Lung (tissue), 12 donors: ENCODE measurements around the gene CNTN6. TPM values are rescaled to one million over a fixed set of nuclear protein-coding genes. Genes with fewer than 3 reads are reported as not detected.

Experiments
- ATAC-seq: fragments of 200-7000 bp; cut with Tn5 transposase; one replicate; pipeline ENCODE4 v1.9.1; 2020; ENCODE audit warnings: moderate number of reproducible peaks; ENCODE audit not compliant: insufficient read depth, low FRiP score
- DNase-seq, 3 donors: peaks; one replicate each; pipeline ENCODE4 v3.0.0-alpha.2; 2013 to 2017
- H3K27ac ChIP-seq, 2 donors: one replicate each; pipeline ENCODE4 v1.5.1; 2013; ENCODE audit warnings: mild to moderate bottlenecking in 2 of 2, moderate library complexity in 2 of 2, control low read depth in 1 of 2, inconsistent platforms in 1 of 2, low read depth in 1 of 2, low read length in 1 of 2
- H3K27me3 ChIP-seq, 3 donors: one replicate each; pipeline ENCODE4 v1.5.1; 2013; ENCODE audit warnings: low read length in 2 of 3; ENCODE audit not compliant: control insufficient read depth in 3 of 3, insufficient read depth in 3 of 3
- H3K36me3 ChIP-seq, 4 donors: one replicate each; pipeline ENCODE4 v1.5.1; 2013; ENCODE audit warnings: low read length in 4 of 4, mild to moderate bottlenecking in 1 of 4, moderate library complexity in 1 of 4; ENCODE audit not compliant: control insufficient read depth in 4 of 4, insufficient read depth in 4 of 4
- H3K4me1 ChIP-seq, 5 donors: one replicate each; pipeline ENCODE4 v1.5.1; 2013; ENCODE audit warnings: low read length in 5 of 5, mild to moderate bottlenecking in 2 of 5, moderate library complexity in 1 of 5; ENCODE audit not compliant: control insufficient read depth in 5 of 5, insufficient read depth in 5 of 5
- H3K4me3 ChIP-seq: one replicate; pipeline ENCODE4 v1.5.1; 2013; ENCODE audit warnings: mild to moderate bottlenecking, control low read depth, moderate library complexity
- H3K9ac ChIP-seq, 2 donors: one replicate each; pipeline ENCODE4 v1.5.1; 2013; ENCODE audit warnings: low read length in 2 of 2, control low read depth in 1 of 2; ENCODE audit not compliant: insufficient read depth in 1 of 2
- H3K9me3 ChIP-seq, 4 donors: one replicate each; pipeline ENCODE4 v1.5.1; 2013; ENCODE audit warnings: low read length in 3 of 4, mild to moderate bottlenecking in 1 of 4, moderate library complexity in 1 of 4; ENCODE audit not compliant: control insufficient read depth in 4 of 4, insufficient read depth in 3 of 4
- WGBS, 2 donors: extraction: QIAGEN DNeasy Blood & Tissue Kit; methylation state at CpG; one replicate each; pipeline ENCODE4 v1.1.7; 2013; 5-methylcytosine and 5-hydroxymethylcytosine counted together
- polyA plus RNA-seq, 2 donors: library from polyadenylated mRNA; stranded (reverse); fragments of 200-250 nt; gene quantifications; one replicate each; pipeline ENCODE4 v1.2.1, GENCODE V29; 2013
- total RNA-seq, 2 donors: library from RNA; depleted of rRNA in 1 of 2; stranded (reverse); fragments of >200 nt in 1 of 2; gene quantifications; one replicate each; pipeline ENCODE4 v1.2.1, GENCODE V29; 2014 to 2021
- TF ChIP-seq, protein P1 (sequence below): IDR thresholded peaks from 2 replicates; pipeline ENCODE4 v1.5.1; 2012; ENCODE audit warnings: mild to moderate bottlenecking; ENCODE audit errors: control extremely low read depth, extremely low read depth
- donor health status: control.
- donor health status: control.
- donor health status: Bipolar disorder and iron deficiency.
- donor health status: healthy.
- donor health status: DM: yes; HTN: yes; CAD: no.

CNTN6 gene
- total and polyA plus RNA-seq, 4 donors: 3.1 to 22.7 (median 3.5) TPM

- no peak for ATAC-seq
- H3K27ac ChIP-seq: no peak overlapping the region
- TF ChIP-seq, protein P1, sequence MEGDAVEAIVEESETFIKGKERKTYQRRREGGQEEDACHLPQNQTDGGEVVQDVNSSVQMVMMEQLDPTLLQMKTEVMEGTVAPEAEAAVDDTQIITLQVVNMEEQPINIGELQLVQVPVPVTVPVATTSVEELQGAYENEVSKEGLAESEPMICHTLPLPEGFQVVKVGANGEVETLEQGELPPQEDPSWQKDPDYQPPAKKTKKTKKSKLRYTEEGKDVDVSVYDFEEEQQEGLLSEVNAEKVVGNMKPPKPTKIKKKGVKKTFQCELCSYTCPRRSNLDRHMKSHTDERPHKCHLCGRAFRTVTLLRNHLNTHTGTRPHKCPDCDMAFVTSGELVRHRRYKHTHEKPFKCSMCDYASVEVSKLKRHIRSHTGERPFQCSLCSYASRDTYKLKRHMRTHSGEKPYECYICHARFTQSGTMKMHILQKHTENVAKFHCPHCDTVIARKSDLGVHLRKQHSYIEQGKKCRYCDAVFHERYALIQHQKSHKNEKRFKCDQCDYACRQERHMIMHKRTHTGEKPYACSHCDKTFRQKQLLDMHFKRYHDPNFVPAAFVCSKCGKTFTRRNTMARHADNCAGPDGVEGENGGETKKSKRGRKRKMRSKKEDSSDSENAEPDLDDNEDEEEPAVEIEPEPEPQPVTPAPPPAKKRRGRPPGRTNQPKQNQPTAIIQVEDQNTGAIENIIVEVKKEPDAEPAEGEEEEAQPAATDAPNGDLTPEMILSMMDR: no peak
- H3K4me3 ChIP-seq: no peak overlapping the region
- WGBS, 2 donors: 51 to 75% methylated on average over 2 of the region's 2 CpGs
- no peaks in the 10 kb centered on the region for H3K9me3 ChIP-seq
- DNase-seq: no peak
- H3K36me3 ChIP-seq: no peaks in the 10 kb centered on the region
- no peak overlapping the region for H3K9ac ChIP-seq
- no peaks in the 10 kb centered on the region for H3K27me3 ChIP-seq
- H3K4me1 ChIP-seq: peaks cover 0 to 6% (median 1%) of the 10 kb centered on the region in 5 donors
Measured at GRCh38 chr3:1092061-1092460, 763 bp upstream of the CNTN6 start.

DNA sequence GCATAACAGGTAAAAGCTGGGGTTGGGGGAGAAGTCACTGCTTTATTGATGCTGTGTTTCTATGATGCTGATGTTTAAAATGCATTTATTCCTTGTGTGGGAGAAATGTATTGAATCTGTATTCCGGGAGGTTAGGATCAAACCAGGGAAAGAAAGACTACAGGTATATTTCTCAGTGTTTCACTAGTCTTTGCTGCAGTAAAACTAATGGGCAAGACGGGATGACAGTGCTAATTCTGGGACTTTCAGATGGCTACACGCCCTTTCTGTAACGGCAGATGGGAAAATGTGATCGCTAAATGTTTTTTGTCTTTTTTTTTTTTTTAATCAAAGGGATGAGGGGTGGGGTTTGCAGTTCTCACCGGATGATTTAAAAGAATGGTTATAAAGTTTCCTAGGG lies 393 bp downstream of the CNTN6 start:
- Histone ChIP-seq H3K4me1 (peaks cover 0 to 1% (median 0%) of the 10 kb centered on the region in 5 donors), H3K27ac (no peak overlapping the region), H3K9ac (no peak overlapping the region), H3K27me3 (no peaks in the 10 kb centered on the region), H3K36me3 (no peaks in the 10 kb centered on the region), H3K9me3 (no peaks in the 10 kb centered on the region), H3K4me3 (no peak overlapping the region)
- TF ChIP-seq, protein P1: no peak
- DNase-seq (no peak), ATAC-seq (no peak)
- 68 to 80% methylated on average over 6 of the region's 6 CpGs for WGBS, 2 donors

- Histone ChIP-seq H3K9ac (no peak overlapping the region), H3K27me3 (no peaks in the 10 kb centered on the region), H3K4me1 (no peaks in the 10 kb centered on the region), H3K36me3 (no peaks in the 10 kb centered on the region), H3K9me3 (no peaks in the 10 kb centered on the region), H3K27ac (no peak overlapping the region), H3K4me3 (no peak overlapping the region)
- no peak for DNase-seq
- ATAC-seq: no peak
- TF ChIP-seq, protein P1: no peak
- WGBS, 2 donors: 52 to 78% methylated on average over 6 of the region's 6 CpGs
Measured at GRCh38 chr3:1103525-1103924, 10.7 kb downstream of the CNTN6 start.

GRCh38 chr3:1117843-1118473 lies 25.1 kb downstream of the CNTN6 start:
- Histone ChIP-seq H3K9ac (no peak overlapping the region), H3K4me3 (no peak overlapping the region), H3K27ac (no peak overlapping the region), H3K27me3 (no peaks in the 10 kb centered on the region), H3K4me1 (no peaks in the 10 kb centered on the region), H3K36me3 (no peaks in the 10 kb centered on the region), H3K9me3 (no peaks in the 10 kb centered on the region)
- ATAC-seq (no peak), DNase-seq (no peak)
- TF ChIP-seq, protein P1: no peak
- 88 to 91% methylated on average over 8 of the region's 8 CpGs for WGBS, 2 donors
